ENCODE results near the gene DPYSL4.

The DPYSL4 gene

DNA sequence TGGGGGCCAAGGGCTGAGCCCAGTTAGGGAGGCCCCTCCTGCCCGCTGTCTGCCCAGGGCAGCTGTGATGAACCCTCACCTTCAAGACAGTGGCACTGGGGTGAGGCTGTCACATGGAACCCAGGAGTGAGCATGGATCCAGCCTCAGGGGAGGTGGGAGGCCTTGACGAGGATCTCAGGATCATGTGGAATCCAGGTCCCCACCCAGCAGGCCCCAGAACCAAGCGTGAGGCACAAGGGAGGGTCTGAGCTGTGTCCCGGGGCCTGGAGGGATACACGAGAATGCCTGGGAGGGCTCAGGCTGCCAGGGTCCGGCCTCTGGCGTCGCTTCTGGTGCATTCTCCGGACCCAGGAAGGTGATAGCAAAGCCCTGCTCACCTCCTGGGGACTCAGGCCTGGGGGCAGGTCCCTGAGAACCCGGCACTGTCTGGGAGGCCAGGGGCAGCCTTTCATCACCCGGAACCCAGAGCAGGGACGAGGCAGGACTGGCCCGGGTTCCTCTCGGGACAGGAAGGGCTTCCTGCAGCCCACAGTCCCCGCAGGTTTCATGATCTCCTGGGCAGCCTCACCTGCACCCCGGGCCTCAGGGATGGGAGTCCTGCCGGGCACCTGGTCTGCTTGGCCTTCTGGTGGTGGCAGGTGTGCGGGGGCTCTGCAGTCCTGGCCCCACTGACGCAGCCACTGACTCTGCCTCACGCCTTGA lies 17.5 kb downstream of the DPYSL4 start:
- TF ChIP-seq CTCF (IDR thresholded peaks at IDR 0.05; ENCODE audit: borderline replicate concordance, insufficient read depth, low read depth, low read length), result no peak
- no peak overlapping the region for H3K4me3 ChIP-seq (ENCODE audit: low read depth, low read length)

DNA sequence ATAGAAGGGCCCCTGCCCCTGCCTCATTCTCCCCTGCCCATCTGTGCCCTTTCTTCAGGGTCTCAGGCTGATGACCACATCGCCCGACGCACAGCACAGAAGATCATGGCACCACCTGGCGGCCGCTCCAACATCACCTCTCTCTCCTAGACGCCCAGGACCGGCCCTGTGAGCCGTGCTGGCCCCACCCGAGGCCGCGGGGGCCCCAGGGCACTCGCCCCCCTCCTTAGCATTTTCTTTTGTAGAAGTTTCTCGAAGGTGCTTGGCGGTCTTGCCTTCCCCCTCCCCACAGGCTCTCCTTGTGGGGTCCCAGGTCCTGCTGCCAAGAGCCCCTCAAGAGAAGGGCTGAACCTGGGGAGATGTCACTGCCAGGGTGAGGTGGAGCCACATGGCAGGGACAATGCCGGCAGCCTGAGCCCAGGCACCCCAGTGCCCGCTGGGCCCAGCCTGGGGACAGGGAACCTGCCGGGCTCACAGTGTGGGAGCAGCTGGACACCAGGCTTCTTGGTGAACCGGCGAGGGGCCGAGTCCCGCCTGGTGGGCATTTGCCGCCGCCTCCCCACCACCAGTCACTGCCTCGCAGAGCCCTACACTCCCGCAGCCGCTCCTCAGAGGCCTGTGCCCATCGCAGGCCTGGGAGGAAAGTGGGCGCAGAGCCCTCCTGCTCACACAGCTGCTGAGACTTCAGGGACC lies 18.2 kb downstream of the DPYSL4 start:
- no peak overlapping the region for H3K4me3 ChIP-seq (ENCODE audit: low read depth, low read length)
- no peak for TF ChIP-seq CTCF (IDR thresholded peaks at IDR 0.05; ENCODE audit: borderline replicate concordance, insufficient read depth, low read depth, low read length)

- no peak overlapping the region for H3K4me3 ChIP-seq (ENCODE audit: low read depth, low read length)
- TF ChIP-seq CTCF (IDR thresholded peaks at IDR 0.05; ENCODE audit: borderline replicate concordance, insufficient read depth, low read depth, low read length), result no peak
Measured at GRCh38 chr10:132205650-132206376, 19.1 kb downstream of the DPYSL4 start.

- TF ChIP-seq CTCF (IDR thresholded peaks at IDR 0.05; ENCODE audit: borderline replicate concordance, insufficient read depth, low read depth, low read length), result no peak
- H3K4me3 ChIP-seq (ENCODE audit: low read depth, low read length), result no peak overlapping the region
Measured at GRCh38 chr10:132206377-132206745, 19.6 kb downstream of the DPYSL4 start.

DNA sequence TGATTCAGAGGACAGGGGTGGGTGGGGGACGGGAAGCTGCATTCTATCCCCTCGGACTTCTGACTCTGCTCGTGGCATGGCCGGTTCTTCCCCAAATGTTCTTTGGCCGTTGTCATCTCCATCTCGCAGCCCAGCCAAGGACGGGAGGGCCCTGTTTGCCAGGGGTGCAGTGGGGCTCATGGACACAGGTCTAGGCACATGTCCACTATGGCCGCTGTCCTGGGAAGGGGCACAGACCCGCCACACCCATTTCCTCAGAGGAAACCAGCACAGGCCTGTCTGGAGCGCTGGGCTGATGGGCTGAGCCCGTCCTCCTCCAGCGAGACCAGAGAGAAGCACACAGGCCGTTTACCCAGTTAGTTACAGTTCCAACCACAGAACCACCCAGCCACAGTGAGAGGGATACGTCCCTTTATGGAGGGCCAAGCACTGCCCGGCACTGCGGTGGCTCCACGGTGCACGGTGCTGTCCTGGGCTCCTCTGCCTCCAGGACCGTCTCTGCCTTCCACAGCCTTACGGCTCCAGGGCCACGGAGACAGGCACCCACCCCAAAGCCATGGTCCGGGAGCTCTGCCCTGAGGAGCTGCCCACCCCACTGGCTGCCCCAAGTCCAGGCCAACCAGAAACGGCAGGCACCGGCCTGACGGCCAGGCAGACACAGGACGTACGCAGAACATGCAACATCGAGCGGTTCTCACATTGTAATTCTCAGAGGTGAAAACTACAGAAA lies 20.2 kb downstream of the DPYSL4 start:
- no peak overlapping the region for H3K4me3 ChIP-seq (ENCODE audit: low read depth, low read length)
- TF ChIP-seq CTCF (IDR thresholded peaks at IDR 0.05; ENCODE audit: borderline replicate concordance, insufficient read depth, low read depth, low read length), result no peak

DNA sequence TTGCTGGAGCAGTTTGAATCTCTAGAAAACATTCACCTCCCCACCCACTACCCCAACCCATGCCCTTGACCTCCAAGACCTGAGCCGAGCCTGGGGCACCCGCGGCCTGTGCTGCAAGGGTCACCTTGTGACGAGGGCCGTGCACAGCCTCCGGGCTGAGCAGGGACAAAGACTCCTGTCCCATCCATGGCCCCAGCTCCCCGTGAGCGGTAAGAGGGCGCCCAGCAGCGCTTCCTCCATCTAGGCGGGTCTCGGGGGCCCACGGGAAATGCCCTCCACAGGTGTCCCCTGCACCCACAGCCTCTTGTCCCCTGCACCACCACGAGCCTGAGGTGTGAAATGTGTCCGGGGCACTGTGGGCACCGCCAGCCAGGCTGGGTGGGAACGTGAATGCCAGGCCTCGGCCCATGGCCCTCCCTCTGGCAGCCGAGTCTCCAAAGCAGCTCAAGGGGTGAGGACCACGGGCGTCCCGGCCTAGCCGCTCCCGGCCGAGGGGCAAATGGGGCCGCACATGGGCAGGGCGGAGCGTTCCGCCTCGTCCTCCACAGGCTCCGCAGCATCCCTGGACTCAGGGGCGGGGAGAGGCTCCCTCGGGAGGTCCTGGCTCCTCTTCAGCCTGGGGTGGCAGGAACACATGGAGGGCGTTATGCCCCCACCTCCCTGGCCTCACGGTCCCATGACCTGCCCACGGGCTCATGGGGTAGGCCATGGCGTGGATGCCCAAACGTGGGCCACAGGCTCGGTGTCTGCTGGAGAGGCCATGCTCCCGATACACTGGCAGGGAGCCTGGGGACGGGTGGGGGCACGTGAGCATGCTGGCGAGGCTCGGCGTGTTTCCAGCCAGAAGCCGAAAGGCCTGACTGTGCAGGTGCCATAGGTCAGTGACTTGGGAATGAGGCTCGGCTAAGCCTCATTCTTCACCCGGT lies 21.1 kb downstream of the DPYSL4 start:
- no peak overlapping the region for H3K4me3 ChIP-seq (ENCODE audit: low read depth, low read length)
- no peak for TF ChIP-seq CTCF (IDR thresholded peaks at IDR 0.05; ENCODE audit: borderline replicate concordance, insufficient read depth, low read depth, low read length)

Measured in GM12875 (cell line).